Liver (tissue), 3 donors: ENCODE measurements around the gene B4GALT3.

Experiments used
- ATF3 ChIP-seq: IDR thresholded peaks from 2 replicates; pipeline ENCODE4 v1.6.1; 2016; ENCODE audit warnings: antibody characterized with exemption
- CTCF ChIP-seq: fragments of 150-350 bp; IDR thresholded peaks from 2 replicates; pipeline ENCODE4 v1.5.1; 2017; ENCODE audit warnings: improper control_type of control experiment, low read depth, low read length; ENCODE audit not compliant: missing input control
- EGR1 ChIP-seq, 2 donors: IDR thresholded peaks; 2 replicates each; pipeline ENCODE4 v1.6.1; 2016 to 2018; ENCODE audit warnings: antibody characterized with exemption in 2 of 2, low read depth in 2 of 2
- SP1 ChIP-seq: IDR thresholded peaks from 2 replicates; pipeline ENCODE4 v1.6.1; 2018; ENCODE audit warnings: antibody characterized with exemption, mild to moderate bottlenecking
- ZBTB33 ChIP-seq: IDR thresholded peaks from 2 replicates; pipeline ENCODE4 v1.6.1; 2016; ENCODE audit warnings: antibody characterized with exemption
- donor health status: healthy.
- donor health status: healthy.

GRCh38 chr1:161172776-161173376 is 4.4 kb downstream of the B4GALT3 start:
- TF ChIP-seq ZBTB33 (no peak), ATF3 (no peak), SP1 (peak; percentile 43), EGR1 (IDR thresholded peaks at IDR 0.05; ENCODE audit: low read depth in 2 of 2) (no peak), CTCF (no peak)
